ENCODE results near the gene CENPI.

GRCh38 chrX:101117701-101118100, 19.7 kb downstream of the CENPI start:
- TF ChIP-seq, protein P1, sequence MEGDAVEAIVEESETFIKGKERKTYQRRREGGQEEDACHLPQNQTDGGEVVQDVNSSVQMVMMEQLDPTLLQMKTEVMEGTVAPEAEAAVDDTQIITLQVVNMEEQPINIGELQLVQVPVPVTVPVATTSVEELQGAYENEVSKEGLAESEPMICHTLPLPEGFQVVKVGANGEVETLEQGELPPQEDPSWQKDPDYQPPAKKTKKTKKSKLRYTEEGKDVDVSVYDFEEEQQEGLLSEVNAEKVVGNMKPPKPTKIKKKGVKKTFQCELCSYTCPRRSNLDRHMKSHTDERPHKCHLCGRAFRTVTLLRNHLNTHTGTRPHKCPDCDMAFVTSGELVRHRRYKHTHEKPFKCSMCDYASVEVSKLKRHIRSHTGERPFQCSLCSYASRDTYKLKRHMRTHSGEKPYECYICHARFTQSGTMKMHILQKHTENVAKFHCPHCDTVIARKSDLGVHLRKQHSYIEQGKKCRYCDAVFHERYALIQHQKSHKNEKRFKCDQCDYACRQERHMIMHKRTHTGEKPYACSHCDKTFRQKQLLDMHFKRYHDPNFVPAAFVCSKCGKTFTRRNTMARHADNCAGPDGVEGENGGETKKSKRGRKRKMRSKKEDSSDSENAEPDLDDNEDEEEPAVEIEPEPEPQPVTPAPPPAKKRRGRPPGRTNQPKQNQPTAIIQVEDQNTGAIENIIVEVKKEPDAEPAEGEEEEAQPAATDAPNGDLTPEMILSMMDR (conservative IDR thresholded peaks at IDR 0.05), result no peak
- TF ChIP-seq ZFX (IDR thresholded peaks at IDR 0.05), result no peak
